HTERT RPE-1 (cell line): Measurements from ENCODE around the gene ACTG1.

ENCODE experiments used
- in situ Hi-C: fragments of 300-500 bp; cut with MboI; formaldehyde crosslinking; loops from 4 replicates; pipeline ENCODE4 v1.14.3; 2020; ENCODE audit warnings: low sequenced_read_pairs

Gene ACTG1

DNA sequence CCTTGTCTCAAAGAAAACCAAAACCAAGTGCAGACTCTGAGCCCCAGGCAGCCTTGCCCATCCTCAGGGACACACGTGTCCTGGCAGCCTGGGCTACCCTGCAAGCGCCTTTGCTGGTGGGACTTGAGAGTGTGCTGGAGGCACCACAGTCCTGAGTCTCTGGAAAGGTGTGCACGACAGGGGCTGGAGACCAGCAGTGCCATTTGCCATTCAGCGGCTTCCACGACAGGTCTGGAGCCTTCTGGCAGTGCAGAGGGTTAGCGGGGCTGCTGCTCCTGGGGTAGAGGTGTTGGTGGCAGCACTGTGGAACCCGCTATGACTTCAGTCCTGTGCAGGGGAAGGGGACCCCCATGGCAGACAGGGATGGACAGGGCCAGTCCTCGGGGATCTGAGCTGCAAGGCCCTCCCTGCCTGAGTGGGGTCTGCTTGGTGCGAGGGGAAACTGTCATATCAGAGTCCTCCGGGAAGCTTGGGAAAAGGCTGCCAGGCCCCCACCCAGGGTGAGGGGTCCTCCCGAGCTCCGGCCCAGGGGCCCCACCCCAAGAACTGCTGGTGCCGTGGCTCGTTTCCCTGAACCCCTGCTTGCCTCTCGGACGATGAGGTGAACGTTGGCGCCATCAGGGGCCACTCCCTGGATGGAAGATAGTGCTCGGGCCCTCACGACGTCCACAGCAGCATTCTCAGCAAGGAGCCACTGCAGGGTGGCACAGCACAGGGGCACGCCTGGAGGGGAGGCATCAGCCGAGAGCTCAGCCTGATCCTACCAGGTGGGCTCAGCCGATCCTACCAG, 32.8 kb upstream of the ACTG1 start:
- in situ Hi-C loops, result no loop called here

DNA sequence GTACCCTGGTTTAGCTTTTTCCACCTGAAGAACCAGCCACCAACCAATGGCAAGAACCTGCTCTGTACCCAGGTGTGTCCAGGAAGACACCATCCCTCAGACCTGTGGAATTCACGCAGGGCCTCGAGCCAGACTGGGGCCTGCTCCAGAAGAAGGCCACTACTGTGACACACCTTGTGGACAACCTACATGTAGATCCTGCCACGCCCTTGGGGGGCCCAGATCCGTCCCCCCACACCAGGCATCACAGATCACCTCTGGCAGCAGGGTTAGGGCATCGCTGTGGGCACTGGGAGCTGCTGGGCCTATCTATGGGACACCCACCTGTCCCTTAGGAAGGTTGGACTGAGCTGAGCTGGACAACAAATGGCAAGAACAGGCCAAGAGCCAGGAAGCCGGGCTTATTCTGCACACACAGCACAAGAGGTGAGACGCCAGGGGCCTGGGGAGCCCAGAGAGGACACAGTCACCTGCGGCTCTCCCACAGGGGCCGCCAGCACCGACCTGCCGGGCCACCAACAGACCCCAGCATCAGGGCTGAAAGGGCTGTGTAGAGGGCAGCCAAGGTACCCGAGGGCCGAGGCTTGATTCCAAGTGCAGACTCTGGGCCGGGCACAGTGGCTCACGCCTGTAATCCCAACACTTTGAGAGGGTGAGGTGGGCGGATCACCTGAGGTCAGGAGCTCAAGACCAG, 31.8 kb upstream of the ACTG1 start:
- in situ Hi-C loops, result no loop called here

DNA sequence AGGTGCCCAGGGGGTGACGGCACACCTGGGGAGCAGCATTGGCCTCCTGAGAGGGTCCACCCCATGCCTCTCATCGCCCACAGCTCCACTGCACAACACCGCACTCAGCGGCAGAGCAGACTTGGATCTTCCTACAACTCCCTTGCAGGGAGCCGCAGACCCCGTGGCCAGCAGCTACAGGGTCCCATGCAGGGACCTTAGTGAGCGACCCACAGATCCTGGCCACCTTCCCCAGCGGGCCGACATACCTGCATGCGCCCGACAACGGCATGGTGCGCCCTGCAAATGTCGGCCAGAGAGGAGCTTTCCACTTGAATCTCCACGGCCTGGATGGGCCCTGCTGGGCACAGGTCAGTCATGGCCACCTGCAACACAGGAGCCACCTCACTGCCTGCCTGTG, 31.2 kb upstream of the ACTG1 start:
- in situ Hi-C loops, result no loop called here

DNA sequence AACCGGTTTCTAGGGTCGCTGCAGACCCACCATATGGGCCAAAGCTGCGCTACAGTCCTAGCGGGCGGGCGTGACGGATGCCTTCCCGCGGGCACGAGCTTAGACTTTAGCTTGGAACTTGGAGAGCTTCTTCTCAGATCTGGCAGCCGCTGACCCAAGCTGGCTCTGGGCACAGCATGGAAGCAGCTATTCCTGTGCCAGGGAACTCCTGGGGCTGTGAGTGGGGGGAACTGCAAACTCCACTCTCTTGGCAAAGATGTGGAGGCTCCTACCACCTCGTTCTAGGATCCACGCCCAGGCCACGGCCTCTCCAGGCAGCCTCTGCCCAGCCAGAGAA, 30.7 kb upstream of the ACTG1 start:
- in situ Hi-C loops, result no loop called here

DNA sequence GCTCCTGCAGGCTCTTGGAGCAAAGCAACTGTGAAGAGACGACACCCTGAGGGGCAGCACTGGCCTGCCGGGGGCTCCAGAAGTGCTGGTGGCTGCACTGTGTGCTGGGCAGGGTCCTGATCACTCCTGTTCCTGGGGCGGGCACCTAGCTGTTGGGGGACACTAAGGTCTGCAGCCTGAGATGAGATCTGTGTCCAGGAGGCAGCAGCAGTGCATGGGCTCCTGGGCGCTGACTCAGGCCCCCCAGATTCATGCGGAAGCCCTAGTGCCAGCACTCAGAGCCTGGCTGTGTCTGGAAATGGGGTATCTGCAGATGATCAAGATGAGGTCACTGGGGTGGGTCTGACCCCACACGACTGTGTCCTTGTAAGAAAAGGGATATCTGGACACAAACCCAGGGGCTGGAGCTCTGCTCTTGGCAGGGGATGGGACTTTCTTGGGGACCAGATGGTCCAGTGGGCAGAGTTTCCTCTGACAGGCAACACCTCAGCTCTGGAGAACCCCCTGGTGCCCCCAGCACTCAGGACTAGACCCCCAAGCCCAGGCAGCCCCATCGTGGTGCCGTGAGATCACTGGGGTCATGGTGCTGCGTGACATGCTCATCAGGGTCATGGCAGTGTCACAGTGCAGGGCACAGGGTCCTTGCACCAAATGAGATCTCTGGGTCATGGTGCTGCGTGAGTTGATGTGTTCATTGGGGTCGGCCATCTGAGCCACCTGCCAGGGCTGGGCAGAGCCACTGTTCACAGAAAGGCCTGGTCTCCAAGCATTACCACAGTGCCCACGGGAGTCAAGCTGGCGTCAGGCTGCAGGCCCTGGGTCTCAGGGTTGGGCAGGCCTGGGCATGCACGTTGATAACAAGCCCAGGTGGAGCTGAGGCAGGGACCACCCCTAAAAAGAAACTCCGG, 30.1 kb upstream of the ACTG1 start:
- in situ Hi-C loops, result no loop called here

DNA sequence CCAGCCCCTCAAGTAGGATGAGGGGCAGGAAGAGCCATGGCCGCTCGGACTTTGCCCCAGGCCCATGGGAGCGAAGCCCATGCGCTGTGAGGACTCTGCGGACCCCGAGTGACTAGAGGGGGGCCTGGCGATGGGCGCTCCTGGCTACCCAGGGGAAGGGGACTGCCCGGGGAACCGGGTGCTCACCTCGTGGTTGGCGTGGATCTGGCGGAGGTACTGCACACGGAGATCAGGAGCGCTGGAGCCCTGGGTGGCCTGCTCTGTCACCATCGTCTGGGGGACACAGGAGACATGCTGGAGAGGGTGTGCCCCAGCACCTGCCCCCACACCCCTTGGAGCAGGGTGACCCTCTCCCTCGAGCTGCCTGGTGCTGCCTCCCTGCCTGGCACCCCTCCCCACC, 28.5 kb upstream of the ACTG1 start:
- in situ Hi-C loops, result no loop called here

DNA sequence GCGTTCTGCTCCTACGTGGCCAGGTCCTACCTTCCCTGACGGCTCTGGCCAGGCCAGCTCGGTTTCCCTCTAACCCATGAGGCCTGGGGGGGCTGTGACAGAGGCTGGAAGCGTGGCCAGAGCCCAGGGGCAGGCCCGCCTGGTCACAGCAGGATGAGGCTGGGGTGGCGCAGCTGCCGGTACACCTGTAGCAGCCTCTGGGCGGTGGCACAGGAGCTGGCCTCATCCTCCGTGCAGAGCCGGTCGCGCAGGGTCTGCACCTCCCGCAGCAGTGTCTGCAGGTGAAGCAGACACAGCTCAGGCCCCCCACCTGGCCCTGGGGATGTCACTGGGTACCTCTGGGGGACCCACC, 28.1 kb upstream of the ACTG1 start:
- in situ Hi-C loops, result no loop called here

DNA sequence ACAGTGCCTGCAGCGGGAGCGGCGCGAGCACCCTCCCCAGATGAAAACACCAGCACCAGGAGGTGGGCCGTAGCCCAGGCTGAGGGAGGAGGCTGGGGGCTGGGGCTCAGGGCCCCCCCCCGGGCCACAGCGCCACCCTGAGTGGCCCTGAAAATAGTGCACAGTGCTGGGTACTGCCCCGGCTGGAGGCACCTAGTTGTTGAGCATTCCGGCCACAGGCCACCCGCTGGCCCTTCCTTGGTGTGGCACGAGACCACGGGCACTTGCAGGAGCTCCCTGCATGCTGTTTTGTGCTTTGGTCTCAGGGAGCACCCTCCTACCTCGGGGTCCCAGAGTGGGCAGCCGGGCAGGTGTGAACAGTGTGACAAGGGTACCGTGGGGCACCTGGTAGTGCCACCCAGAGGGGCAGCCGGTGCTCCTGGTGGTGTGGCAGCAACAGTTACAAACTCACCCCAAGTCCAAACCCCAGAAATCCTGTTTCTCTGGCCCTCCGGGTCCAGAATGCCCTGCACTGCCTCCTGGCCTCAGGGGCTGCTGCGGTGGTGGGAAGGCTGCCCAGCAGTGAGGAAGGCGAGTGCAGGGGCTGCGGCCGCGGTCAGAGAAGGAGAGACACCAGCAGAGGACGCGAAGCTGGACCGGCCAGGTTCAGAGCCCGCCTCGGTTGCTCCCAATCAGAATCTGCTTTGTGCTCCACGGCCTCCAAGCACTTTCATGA, 27.5 kb upstream of the ACTG1 start:
- in situ Hi-C loops, result no loop called here

DNA sequence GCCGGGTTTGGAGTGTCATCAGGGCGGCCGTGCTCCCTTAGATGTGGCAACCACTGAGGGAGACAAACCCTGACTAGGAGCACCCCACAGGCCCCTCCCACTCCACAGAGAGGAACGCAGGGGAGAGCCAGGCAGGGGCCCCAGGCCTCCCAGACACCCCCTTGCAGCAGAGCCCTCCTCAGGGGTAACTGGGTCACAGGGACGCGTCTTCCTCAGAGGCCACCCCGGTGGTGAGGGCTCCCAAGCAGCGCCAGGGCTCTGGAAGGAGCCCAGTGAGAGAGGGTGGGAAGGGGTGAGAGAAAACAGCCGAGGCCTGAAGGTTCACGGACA, 26.9 kb upstream of the ACTG1 start:
- in situ Hi-C loops, result no loop called here

DNA sequence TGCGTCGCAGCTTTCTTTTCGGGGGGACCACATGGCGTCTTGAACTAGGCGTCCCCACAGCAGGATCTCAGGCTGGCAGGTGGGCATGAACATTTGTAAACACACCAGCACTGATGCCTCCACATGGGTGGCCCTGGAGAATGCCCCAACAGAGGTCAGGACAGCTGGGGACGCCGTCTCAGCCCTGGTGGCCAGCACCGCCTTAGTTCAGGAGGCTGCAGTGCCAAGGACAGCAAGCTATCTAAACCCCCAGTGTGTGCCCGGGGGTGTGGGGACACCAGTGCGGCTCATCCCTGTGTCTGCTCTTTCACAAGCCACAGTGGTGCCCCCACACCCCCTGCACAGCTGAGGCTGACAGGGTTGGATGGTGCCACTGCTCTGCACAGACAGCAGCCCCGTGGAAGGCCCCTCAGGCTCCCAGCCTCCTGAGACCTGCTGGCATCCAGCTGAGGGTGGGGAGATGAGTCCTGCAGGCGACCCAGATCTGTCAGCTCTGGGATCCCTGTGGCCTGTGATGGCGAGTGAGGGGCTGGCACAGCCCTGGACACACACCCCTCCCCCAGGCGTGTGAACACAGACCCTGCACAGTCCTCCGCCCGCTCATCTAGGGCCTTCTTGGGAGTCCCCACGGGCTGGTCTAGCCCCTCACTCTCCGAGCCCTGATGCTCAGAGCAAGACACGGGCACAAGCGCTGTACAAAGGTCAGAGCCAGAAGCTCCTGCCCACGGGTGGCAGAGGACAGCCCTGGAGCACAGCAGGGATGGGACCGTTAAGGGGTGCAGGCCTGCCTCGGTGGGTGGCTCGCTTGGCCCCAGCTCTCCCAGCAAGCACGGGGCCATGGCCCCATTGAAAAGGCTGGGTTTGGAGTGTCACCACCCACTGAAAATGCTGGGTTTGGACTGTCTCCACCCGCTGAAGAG, 26.3 kb upstream of the ACTG1 start:
- in situ Hi-C loops, result no loop called here

DNA sequence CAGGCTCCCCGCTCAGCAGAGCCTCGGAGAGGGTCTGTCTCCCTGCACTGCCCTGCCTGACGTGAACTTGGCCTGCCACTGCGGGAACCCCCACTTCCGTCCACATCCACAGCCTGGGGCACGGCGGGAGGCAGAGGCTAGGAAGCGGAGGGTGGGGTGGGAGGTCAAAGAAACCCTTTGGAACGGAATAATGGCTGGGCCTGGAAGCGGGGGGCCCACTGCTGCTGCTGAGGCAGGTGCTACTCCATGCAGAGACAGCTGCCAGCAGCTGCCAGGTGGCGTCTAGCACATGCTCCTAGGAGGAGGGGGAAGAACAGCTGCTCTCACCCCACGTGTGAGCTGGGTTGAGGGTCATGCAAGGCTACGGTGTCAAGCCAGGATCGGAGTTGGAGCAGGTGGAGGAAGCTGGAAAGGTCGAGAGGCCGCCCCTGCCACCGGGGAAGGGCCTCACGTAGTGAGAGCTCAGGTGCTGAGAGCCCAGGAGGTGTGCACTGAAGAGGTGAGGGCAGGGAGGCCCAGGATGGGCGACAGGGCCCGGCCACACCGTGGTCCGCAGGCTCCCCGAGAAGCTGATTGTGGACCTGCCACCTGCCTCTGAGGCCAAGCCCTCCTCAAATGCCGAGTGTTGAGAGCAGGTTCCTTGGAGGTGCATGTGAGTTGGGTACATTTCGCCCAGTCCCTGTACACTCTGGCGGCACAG, 25.4 kb upstream of the ACTG1 start:
- in situ Hi-C loops, result no loop called here

DNA sequence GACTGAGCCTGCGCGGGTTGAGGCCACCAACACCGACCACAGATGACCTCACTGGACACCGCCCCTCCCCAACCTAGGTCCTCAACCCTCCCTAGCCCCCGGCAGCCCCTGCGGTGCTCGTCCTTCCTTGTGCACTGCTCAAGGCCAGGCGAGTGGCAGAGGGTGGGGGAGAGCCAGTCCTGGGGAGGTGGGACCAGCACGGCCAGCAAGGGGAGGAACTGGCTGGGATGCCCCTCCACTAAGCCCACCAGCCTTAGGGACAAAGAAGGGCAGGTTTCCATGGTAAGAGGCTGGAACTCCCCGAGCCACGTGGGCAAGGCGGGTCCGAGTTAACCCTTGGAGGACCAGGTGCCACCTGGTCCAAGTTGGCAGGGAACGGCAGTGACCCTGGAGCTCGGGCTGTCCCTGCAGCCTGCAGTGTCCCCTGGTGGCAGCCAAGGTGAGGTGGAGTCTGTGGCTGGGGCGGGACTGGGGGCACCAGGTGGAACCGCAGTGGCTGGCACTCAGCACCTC, 24.8 kb upstream of the ACTG1 start:
- in situ Hi-C loops, result no loop called here

DNA sequence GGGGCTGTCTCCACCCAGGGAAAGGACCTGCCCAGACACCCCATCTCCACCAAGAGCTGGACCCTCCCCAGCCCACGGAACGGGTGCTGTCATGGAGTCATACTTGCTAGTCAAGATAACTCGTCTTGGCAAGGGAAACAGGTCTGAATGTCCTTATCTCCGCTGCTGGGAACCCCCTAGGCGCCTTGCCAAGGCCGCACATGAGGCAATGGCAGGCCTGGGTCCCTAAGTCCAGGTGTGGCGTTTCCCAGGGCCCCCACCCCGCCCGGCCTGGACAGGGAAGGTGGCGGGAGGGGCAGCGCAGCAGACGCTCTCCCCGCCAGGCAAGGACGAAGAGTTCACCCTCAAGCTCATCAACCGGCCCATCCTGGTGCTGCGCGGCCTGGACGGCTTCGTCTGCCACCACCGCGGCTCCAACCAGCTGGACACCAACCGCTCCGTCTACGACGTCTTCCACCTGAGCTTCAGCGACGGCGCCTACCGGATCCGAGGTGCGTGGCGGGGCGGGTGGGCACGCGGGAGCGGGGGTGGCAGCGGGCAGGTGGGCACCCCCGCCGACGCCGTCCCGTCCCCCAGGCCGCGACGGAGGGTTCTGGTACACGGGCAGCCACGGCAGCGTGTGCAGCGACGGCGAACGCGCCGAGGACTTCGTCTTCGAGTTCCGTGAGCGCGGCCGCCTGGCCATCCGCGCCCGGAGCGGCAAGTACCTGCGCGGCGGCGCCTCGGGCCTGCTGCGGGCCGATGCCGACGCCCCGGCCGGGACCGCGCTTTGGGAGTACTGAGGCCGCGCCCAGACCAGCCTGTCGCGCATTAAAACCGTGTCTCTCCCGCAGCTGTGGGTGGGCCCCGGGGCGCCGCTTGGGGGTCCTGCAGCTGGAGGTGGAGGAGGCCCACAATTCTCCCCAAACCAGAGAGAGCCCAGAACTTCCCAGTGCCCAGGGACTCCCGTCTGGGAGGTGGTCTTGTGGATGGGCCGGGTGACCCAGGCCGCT, 24.0 kb upstream of the ACTG1 start:
- in situ Hi-C loops, result no loop called here

DNA sequence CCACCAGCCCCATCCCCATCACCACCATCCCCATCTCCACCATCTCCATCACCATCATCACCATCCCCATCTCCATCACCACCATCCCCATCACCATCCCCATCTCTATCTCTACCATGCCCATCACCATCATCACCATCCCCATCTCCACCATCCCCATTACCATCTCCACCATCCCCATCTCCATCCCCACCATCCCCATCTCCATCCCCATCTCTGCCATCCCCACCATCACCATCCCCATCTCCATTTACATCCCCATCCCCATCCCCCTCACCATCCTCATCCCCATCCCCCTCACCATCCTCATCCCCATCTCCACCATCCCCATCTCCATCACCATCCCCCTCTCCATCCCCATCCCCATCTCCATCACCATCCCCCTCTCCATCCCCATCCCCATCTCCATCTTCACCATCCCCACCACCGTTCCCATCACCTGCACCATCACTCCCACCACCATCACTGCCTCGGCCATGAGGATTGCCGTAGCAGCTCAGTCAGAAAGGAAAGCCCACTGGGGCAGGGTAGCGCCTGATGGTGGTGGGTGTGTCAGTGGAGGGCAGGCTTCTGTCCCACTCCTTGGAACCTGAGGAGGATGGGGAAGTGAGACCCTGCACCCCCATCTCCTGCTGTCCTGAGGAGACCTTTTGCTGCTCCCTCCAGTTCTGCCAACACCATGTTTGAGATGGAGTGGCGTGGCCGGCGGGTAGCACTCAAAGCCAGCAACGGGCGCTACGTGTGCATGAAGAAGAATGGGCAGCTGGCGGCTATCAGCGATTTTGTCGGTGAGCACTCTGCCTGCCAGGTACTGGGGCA, 23.1 kb upstream of the ACTG1 start:
- in situ Hi-C loops, result no loop called here

DNA sequence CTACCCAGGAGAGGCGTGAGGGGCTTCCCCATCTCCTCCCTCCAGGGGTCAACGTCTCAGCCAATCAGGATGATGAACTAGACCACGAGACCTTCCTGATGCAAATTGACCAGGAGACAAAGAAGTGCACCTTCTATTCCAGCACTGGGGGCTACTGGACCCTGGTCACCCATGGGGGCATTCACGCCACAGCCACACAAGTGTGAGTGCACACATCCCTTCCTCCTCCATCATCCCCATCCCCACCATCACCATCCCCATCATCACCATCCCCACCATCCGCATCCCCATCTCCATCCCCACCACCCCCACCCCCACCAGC, 22.4 kb upstream of the ACTG1 start:
- in situ Hi-C loops, result no loop called here

DNA sequence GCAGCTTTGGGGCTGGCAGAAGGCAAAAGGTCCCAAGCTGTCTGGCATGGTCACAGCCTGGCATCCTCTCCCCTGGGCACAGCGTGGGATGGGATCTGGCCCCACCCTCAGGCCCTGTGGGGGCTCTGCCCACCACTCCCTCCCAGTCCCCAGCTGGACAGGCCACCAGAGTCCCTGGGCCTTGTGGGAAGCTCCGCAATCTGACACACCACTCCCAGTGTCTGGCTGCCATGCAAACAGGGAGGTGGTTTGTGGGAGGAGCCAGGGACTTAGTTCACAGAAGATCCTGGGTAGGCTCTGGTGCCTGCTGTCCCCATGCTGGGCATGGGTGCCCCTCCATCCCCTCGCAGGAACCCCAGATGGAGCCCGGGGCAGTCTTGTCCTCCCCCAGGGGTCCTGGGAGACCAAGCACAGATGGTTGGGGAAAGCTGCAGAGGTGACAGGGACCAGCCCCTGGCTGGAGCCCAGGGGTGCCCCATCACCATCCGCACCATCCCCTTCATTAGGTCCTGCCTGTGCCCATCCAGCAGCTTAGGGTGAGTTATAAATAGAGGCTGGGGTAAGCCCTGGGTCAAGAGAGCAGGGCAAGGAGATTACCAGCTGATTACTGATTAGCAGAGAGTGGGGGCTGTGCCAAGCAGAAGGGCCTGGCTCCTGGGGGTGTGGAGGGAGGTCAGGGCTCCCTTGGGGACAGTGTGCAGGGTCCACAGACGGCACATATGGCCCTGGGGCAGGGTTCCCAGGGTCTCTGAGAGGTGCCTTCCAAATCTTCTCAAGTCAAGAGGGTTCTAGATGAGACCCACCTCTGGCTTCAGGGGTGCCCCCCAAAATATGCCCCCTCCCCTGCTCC, 21.8 kb upstream of the ACTG1 start:
- in situ Hi-C loops, result no loop called here
